ENCODE measurements around the gene ST6GAL2. TPM values are rescaled to one million over a fixed set of nuclear protein-coding genes. Genes with fewer than 3 reads are reported as not detected.

The ST6GAL2 gene
- total RNA-seq, 1 experiment from 2014 or later, result not detected

GRCh38 chr2:106841886-106842645 is 43.9 kb downstream of the ST6GAL2 start:
- no TSS peak for BruUV-seq (replicated peaks)
- TF ChIP-seq CTCF (IDR thresholded peaks at IDR 0.05; ENCODE audit: unreplicated experiment), result no peak
- H3K36me3 Mint-ChIP-seq (ENCODE audit: insufficient read depth, unreplicated experiment), result no peaks in the 10 kb centered on the region
- DNase-seq, result no peak
- CTCF ChIA-PET, result no interaction called here
- H3K4me1 Mint-ChIP-seq (ENCODE audit: low read depth, unreplicated experiment), result no peaks in the 10 kb centered on the region
- H3K27me3 Mint-ChIP-seq (ENCODE audit: unreplicated experiment), result no peaks in the 10 kb centered on the region
- H3K9me3 Mint-ChIP-seq (ENCODE audit: low read depth, unreplicated experiment), result peaks cover 10% of the 10 kb centered on the region
- intact Hi-C loops (cut with micrococcal nuclease; ENCODE audit: unreplicated experiment), result no loop called here
- no peak overlapping the region for H3K4me3 Mint-ChIP-seq (ENCODE audit: low read depth, unreplicated experiment)
- no peak overlapping the region for H3K27ac Mint-ChIP-seq (ENCODE audit: unreplicated experiment)

GRCh38 chr2:106840818-106841217 is 45.1 kb downstream of the ST6GAL2 start:
- no peak for TF ChIP-seq CTCF (IDR thresholded peaks at IDR 0.05; ENCODE audit: unreplicated experiment)
- no peaks in the 10 kb centered on the region for H3K36me3 Mint-ChIP-seq (ENCODE audit: insufficient read depth, unreplicated experiment)
- no peak overlapping the region for H3K27ac Mint-ChIP-seq (ENCODE audit: unreplicated experiment)
- H3K9me3 Mint-ChIP-seq (ENCODE audit: low read depth, unreplicated experiment), result peaks cover 10% of the 10 kb centered on the region
- no peaks in the 10 kb centered on the region for H3K27me3 Mint-ChIP-seq (ENCODE audit: unreplicated experiment)
- H3K4me1 Mint-ChIP-seq (ENCODE audit: low read depth, unreplicated experiment), result no peaks in the 10 kb centered on the region
- H3K4me3 Mint-ChIP-seq (ENCODE audit: low read depth, unreplicated experiment), result no peak overlapping the region
- DNase-seq, result no peak
- intact Hi-C loops (cut with micrococcal nuclease; ENCODE audit: unreplicated experiment), result no loop called here
- no TSS peak for BruUV-seq (replicated peaks)
- CTCF ChIA-PET, result no interaction called here

GRCh38 chr2:106839849-106840595 is 45.9 kb downstream of the ST6GAL2 start:
- no peaks in the 10 kb centered on the region for H3K4me1 Mint-ChIP-seq (ENCODE audit: low read depth, unreplicated experiment)
- CTCF ChIA-PET, result no interaction called here
- H3K27ac Mint-ChIP-seq (ENCODE audit: unreplicated experiment), result no peak overlapping the region
- no peak for TF ChIP-seq CTCF (IDR thresholded peaks at IDR 0.05; ENCODE audit: unreplicated experiment)
- H3K27me3 Mint-ChIP-seq (ENCODE audit: unreplicated experiment), result no peaks in the 10 kb centered on the region
- peaks cover 10% of the 10 kb centered on the region for H3K9me3 Mint-ChIP-seq (ENCODE audit: low read depth, unreplicated experiment)
- BruUV-seq (replicated peaks), result no TSS peak
- no peak for DNase-seq
- H3K4me3 Mint-ChIP-seq (ENCODE audit: low read depth, unreplicated experiment), result no peak overlapping the region
- intact Hi-C loops (cut with micrococcal nuclease; ENCODE audit: unreplicated experiment), result no loop called here
- no peaks in the 10 kb centered on the region for H3K36me3 Mint-ChIP-seq (ENCODE audit: insufficient read depth, unreplicated experiment)

GRCh38 chr2:106833256-106833655 is 52.7 kb downstream of the ST6GAL2 start:
- H3K36me3 Mint-ChIP-seq (ENCODE audit: insufficient read depth, unreplicated experiment), result no peaks in the 10 kb centered on the region
- H3K27ac Mint-ChIP-seq (ENCODE audit: unreplicated experiment), result no peak overlapping the region
- no peak for DNase-seq
- H3K9me3 Mint-ChIP-seq (ENCODE audit: low read depth, unreplicated experiment), result peaks cover 9% of the 10 kb centered on the region
- no peak for TF ChIP-seq CTCF (IDR thresholded peaks at IDR 0.05; ENCODE audit: unreplicated experiment)
- H3K27me3 Mint-ChIP-seq (ENCODE audit: unreplicated experiment), result no peaks in the 10 kb centered on the region
- no peak overlapping the region for H3K4me3 Mint-ChIP-seq (ENCODE audit: low read depth, unreplicated experiment)
- intact Hi-C loops (cut with micrococcal nuclease; ENCODE audit: unreplicated experiment), result no loop called here
- H3K4me1 Mint-ChIP-seq (ENCODE audit: low read depth, unreplicated experiment), result no peaks in the 10 kb centered on the region
- CTCF ChIA-PET, result no interaction called here
- BruUV-seq (replicated peaks), result no TSS peak

Measured in Calu3 (cell line).